M059J (cell line): ENCODE measurements around the gene SDF4. TPM values are rescaled to one million over a fixed set of nuclear protein-coding genes. Genes with fewer than 3 reads are reported as not detected.
A peak's percentile ranks its signal among the peaks of the same experiment; 100 is the strongest.

Source experiments
- DNase-seq: peaks from one replicate; pipeline ENCODE4 v3.0.0-alpha.2; 2012; ENCODE audit warnings: low read depth
- total RNA-seq: library from RNA; depleted of rRNA; stranded (reverse); fragments of >200 nt; shearing (Covaris generic); gene quantifications from 2 replicates; pipeline ENCODE4 v1.2.3, GENCODE V29; 2014; rRNA removed

Gene SDF4
- total RNA-seq, result 100 and 196 TPM in 2 replicates

- peak; percentile 94 for DNase-seq
Observed at GRCh38 chr1:1231400-1232207, at the start of gene SDF4. TSS of gene SDF4 (minus strand) at chr1:1232001. CDS start at chr1:1228772, 3,229 bp downstream.

GRCh38 chr1:1280782-1281481 is 49.1 kb upstream of the SDF4 start:
- DNase-seq, result no peak

GRCh38 chr1:1279028-1279427 is 47.2 kb upstream of the SDF4 start:
- no peak for DNase-seq

- DNase-seq, result no peak
Observed at GRCh38 chr1:1278620-1279019, 46.8 kb upstream of the SDF4 start.

- no peak for DNase-seq
Observed at GRCh38 chr1:1275836-1276235, 44.0 kb upstream of the SDF4 start.

GRCh38 chr1:1274931-1275431 is 43.2 kb upstream of the SDF4 start:
- DNase-seq, result no peak

GRCh38 chr1:1274299-1274930 is 42.6 kb upstream of the SDF4 start:
- DNase-seq, result no peak

GRCh38 chr1:1273512-1274298 is 41.9 kb upstream of the SDF4 start, which contains the start of gene UBE2J2:
TSS of gene UBE2J2 (minus strand) at chr1:1273854. CDS start at chr1:1267992, 5,862 bp downstream.
- DNase-seq, result peak; percentile 79

- no peak for DNase-seq
Observed at GRCh38 chr1:1273209-1273511, 41.4 kb upstream of the SDF4 start.

- DNase-seq, result no peak
Observed at GRCh38 chr1:1272341-1273208, 40.8 kb upstream of the SDF4 start.

- no peak for DNase-seq
Observed at GRCh38 chr1:1270813-1271212, 39.0 kb upstream of the SDF4 start.

GRCh38 chr1:1268284-1268682 is 36.5 kb upstream of the SDF4 start:
- no peak for DNase-seq

- no peak for DNase-seq
Observed at GRCh38 chr1:1267488-1268283, 35.9 kb upstream of the SDF4 start.

GRCh38 chr1:1264868-1265272 is 33.1 kb upstream of the SDF4 start:
- DNase-seq, result peak; percentile 99

GRCh38 chr1:1264026-1264425 is 32.2 kb upstream of the SDF4 start:
- no peak for DNase-seq

GRCh38 chr1:1262758-1263157 is 31.0 kb upstream of the SDF4 start:
- no peak for DNase-seq

- no peak for DNase-seq
Observed at GRCh38 chr1:1262071-1262470, 30.3 kb upstream of the SDF4 start.

GRCh38 chr1:1260843-1261560 is 29.2 kb upstream of the SDF4 start:
- DNase-seq, result no peak

- no peak for DNase-seq
Observed at GRCh38 chr1:1259951-1260600, 28.3 kb upstream of the SDF4 start.
